ENCODE measurements around the gene CCNJL.

- TF ChIP-seq CTCF (IDR thresholded peaks at IDR 0.05; ENCODE audit: low read depth, low read length, poor library complexity, severe bottlenecking) = no peak
- no peak for TF ChIP-seq EZH2phosphoT487 (IDR thresholded peaks at IDR 0.05; ENCODE audit: borderline replicate concordance, low read length)
These were observed 752 bp downstream of the CCNJL start for GRCh38 chr5:160311491-160312133.

Data from DOHH2 (cell line).